Uterus (tissue), 2 donors: ENCODE data around the gene RB1.

Experiments used
- CTCF ChIP-seq, 4 experiments: fragments of 200-600 bp in 2 of 4; fragments of 450-650 bp in 2 of 4; sonication (generic) in 2 of 4; IDR thresholded peaks; one replicate each; pipeline ENCODE4 v1.5.1; 2016 to 2019; ENCODE audit warnings: antibody characterized with exemption in 4 of 4, mild to moderate bottlenecking in 2 of 4, moderate library complexity in 1 of 4
- POLR2A ChIP-seq, 2 donors: fragments of 450-650 bp; IDR thresholded peaks; one replicate each; pipeline ENCODE4 v1.6.1; 2016; ENCODE audit warnings: antibody characterized with exemption in 2 of 2, mild to moderate bottlenecking in 1 of 2, moderate library complexity in 1 of 2

- TF ChIP-seq CTCF (IDR thresholded peaks at IDR 0.05) (no peak), POLR2A (IDR thresholded peaks at IDR 0.05) (no peak)
Observed at GRCh38 chr13:48411147-48411794, 107.7 kb downstream of the RB1 start.
